Effector memory CD8-positive, alpha-beta T cell (primary cell): ENCODE data around the gene PI4K2B.
A peak's percentile ranks its signal among the peaks of the same experiment; 100 is the strongest.
"Not testable (repeated sequence)": the region's sequence is repeated elsewhere in the genome, so short reads cannot be mapped to it uniquely, and the experiment has no call there.

Experiments
- ATAC-seq: fragments of 150-1000 bp; cut with Tn5 transposase; replicated peaks from 2 replicates; pipeline ENCODE4 v1.10.0; 2021; ENCODE audit warnings: mild to moderate bottlenecking, moderate library complexity
- DNase-seq, 3 experiments: peaks; one replicate each; pipeline ENCODE4 v3.0.0; 2021
- H3K27ac Mint-ChIP-seq, 2 donors: one replicate each; pipeline ENCODE4 v1.8.0; 2022; ENCODE audit warnings: mild to moderate bottlenecking in 2 of 2, mixed read lengths in 2 of 2, moderate library complexity in 2 of 2
- H3K27me3 Mint-ChIP-seq, 2 donors: one replicate each; pipeline ENCODE4 v1.8.0; 2022; ENCODE audit warnings: mixed read lengths in 2 of 2
- H3K36me3 Mint-ChIP-seq: one replicate; pipeline ENCODE4 v1.8.0; 2022; ENCODE audit warnings: mild to moderate bottlenecking, moderate library complexity, mixed read lengths; ENCODE audit not compliant: insufficient read depth
- H3K4me1 Mint-ChIP-seq, 2 donors: one replicate each; pipeline ENCODE4 v1.8.0; 2022; ENCODE audit warnings: low read depth in 2 of 2, mixed read lengths in 2 of 2
- H3K4me3 Mint-ChIP-seq, 2 donors: one replicate each; pipeline ENCODE4 v1.8.0; 2022; ENCODE audit warnings: mild to moderate bottlenecking in 2 of 2, mixed read lengths in 2 of 2, moderate library complexity in 2 of 2
- H3K9me3 Mint-ChIP-seq, 2 donors: one replicate each; pipeline ENCODE4 v1.8.0; 2022; ENCODE audit warnings: mixed read lengths in 2 of 2

PI4K2B gene

DNA sequence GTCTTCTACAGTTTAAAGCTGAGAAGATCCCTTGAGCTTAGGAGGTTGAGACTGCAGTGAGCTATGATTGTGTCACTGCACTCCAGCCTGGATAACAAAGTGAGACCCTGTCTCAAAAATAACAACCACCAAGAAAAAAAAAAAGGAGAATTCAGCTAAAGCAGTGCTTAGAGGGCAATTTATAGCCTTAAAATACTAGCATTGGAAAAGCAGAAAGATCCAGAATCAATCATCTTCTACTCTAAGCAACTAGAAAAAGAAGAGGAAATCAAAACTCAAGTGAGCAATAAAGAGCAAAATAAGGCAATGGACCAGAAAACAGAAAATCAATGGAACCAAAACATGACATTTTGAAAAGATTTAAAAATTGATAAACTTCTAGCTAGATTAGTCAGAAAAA lies 639 bp upstream of the PI4K2B start:
- ATAC-seq (no peak), DNase-seq (no peak)
- Mint-ChIP-seq H3K4me1 (peaks cover 19 to 30% of the 10 kb centered on the region in 2 donors), H3K27ac (peak overlapping the region; percentile 90 to 96), H3K9me3 (peaks cover 0 to 1% of the 10 kb centered on the region in 2 donors), H3K36me3 (peaks cover 12% of the 10 kb centered on the region), H3K27me3 (no peaks in the 10 kb centered on the region), H3K4me3 (peak overlapping the region; percentile 86 to 93)

- peak overlapping the region; percentile 90 to 96 for H3K27ac Mint-ChIP-seq
- peak; percentile 57 for ATAC-seq
- DNase-seq: peak; percentile 26 to 44 (median 40)
- peak overlapping the region; percentile 86 to 93 for H3K4me3 Mint-ChIP-seq
- no peaks in the 10 kb centered on the region for H3K9me3 Mint-ChIP-seq
- H3K27me3 Mint-ChIP-seq: no peaks in the 10 kb centered on the region
- peaks cover 12% of the 10 kb centered on the region for H3K36me3 Mint-ChIP-seq
- H3K4me1 Mint-ChIP-seq: peaks cover 21 to 36% of the 10 kb centered on the region in 2 donors
Measured at GRCh38 chr4:25234390-25235370, 847 bp downstream of the PI4K2B start.

GRCh38 chr4:25235401-25235800 lies 1.6 kb downstream of the PI4K2B start:
- H3K4me1 Mint-ChIP-seq: peaks cover 28 to 43% of the 10 kb centered on the region in 2 donors
- peak overlapping the region; percentile 86 to 93 for H3K4me3 Mint-ChIP-seq
- DNase-seq (no peak), ATAC-seq (no peak)
- H3K9me3 Mint-ChIP-seq: no peaks in the 10 kb centered on the region
- H3K27me3 Mint-ChIP-seq: no peaks in the 10 kb centered on the region
- peak overlapping the region; percentile 90 to 96 for H3K27ac Mint-ChIP-seq
- peaks cover 12% of the 10 kb centered on the region for H3K36me3 Mint-ChIP-seq

GRCh38 chr4:25236030-25236429 lies 2.2 kb downstream of the PI4K2B start:
- not testable (repeated sequence) for H3K27me3 Mint-ChIP-seq, DNase-seq, ATAC-seq, H3K9me3 Mint-ChIP-seq
- Mint-ChIP-seq H3K4me1 (peaks cover 32 to 49% of the 10 kb centered on the region in 2 donors), H3K4me3 (peak overlapping the region; percentile 86 to 93), H3K36me3 (peaks cover 12% of the 10 kb centered on the region), H3K27ac (peak overlapping the region; percentile 90 to 96)

DNA sequence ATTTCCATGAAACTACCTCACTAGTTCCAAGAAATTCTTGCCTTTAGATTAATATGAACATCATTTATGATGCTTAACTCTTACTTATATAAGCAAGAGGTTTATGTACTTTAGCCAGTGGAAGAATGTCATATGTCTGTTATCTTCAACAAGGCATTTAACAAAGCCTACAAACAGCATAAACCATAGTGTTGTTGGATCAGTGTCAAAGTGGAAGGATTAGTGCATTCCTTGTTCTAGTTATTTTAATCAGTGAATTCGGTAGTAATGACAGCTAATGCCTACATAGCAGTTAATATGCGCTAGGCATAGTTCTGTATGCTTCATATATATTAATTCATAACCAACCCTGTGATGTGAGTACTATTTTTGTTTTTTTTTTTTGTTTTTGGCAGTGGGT lies 3.1 kb downstream of the PI4K2B start:
- ATAC-seq (no peak), DNase-seq (no peak)
- Mint-ChIP-seq H3K4me3 (peak overlapping the region; percentile 37 to 59), H3K4me1 (peaks cover 32 to 52% of the 10 kb centered on the region in 2 donors), H3K27me3 (no peaks in the 10 kb centered on the region), H3K9me3 (no peaks in the 10 kb centered on the region), H3K27ac (peak overlapping the region in 1 of 2 donors; percentile 96), H3K36me3 (peaks cover 12% of the 10 kb centered on the region)

- Mint-ChIP-seq H3K36me3 (peaks cover 8% of the 10 kb centered on the region), H3K4me1 (peaks cover 31 to 52% of the 10 kb centered on the region in 2 donors), H3K4me3 (no peak overlapping the region), H3K27ac (peak overlapping the region in 1 of 2 donors; percentile 58), H3K27me3 (no peaks in the 10 kb centered on the region), H3K9me3 (no peaks in the 10 kb centered on the region)
- DNase-seq (no peak), ATAC-seq (no peak)
Measured at GRCh38 chr4:25238052-25238451, 4.2 kb downstream of the PI4K2B start.

GRCh38 chr4:25239528-25239927 lies 5.7 kb downstream of the PI4K2B start:
- not testable (repeated sequence) for H3K27ac Mint-ChIP-seq, H3K4me3 Mint-ChIP-seq, H3K27me3 Mint-ChIP-seq, H3K36me3 Mint-ChIP-seq, ATAC-seq, DNase-seq, H3K9me3 Mint-ChIP-seq
- H3K4me1 Mint-ChIP-seq: peaks cover 27 to 57% of the 10 kb centered on the region in 2 donors

DNA sequence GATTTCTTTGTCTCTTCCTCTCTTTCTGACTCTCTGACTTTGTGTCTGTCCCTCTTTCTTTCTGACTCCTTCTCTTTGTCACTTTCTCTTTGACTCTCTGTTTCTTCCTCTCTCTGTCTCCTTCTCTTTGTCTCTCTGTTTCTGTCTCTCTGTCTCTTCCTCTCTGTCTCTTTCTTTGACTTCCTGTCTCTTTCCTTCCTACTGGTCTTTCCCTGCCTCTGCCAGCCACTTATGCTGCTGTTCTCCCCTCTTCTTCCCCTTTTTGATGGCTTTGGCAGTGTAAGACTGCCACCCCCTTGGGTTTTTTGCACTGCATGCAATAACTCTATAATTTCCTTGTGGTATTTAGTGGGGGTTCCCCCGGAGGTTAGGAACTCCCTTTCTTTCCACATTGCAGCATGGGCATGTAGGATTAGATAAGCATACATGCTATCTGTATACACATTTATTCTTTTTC lies 6.9 kb downstream of the PI4K2B start:
- H3K27me3 Mint-ChIP-seq, H3K27ac Mint-ChIP-seq, H3K36me3 Mint-ChIP-seq, H3K4me3 Mint-ChIP-seq, DNase-seq, H3K9me3 Mint-ChIP-seq, ATAC-seq: not testable (repeated sequence)
- H3K4me1 Mint-ChIP-seq: peaks cover 26 to 52% of the 10 kb centered on the region in 2 donors

- not testable (repeated sequence) for H3K36me3 Mint-ChIP-seq, H3K9me3 Mint-ChIP-seq, ATAC-seq, H3K4me3 Mint-ChIP-seq, DNase-seq, H3K27ac Mint-ChIP-seq, H3K27me3 Mint-ChIP-seq
- H3K4me1 Mint-ChIP-seq: peaks cover 26 to 51% of the 10 kb centered on the region in 2 donors
Measured at GRCh38 chr4:25242195-25242594, 8.4 kb downstream of the PI4K2B start.

DNA sequence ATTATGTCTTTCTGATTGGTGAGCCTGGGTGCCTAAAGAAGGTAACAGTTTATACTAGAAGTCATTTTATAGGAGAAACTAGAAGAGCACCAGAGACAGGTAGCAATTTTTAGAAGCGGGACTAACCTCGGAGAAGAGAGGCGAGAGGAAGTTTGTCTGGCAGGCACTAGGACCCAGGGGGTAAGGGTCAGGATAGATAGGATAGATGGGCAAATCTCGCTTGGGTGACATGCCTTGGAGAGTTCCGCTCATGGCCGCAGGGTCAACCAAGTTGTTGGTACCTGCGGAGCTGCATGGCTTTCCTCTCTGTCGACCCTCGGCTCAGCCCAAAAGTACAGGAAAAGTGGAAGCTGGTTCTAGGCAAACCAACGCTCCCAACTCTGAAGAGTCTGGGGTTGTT lies 11.3 kb downstream of the PI4K2B start:
- Mint-ChIP-seq H3K36me3 (peaks cover 2% of the 10 kb centered on the region), H3K27me3 (no peaks in the 10 kb centered on the region), H3K4me3 (no peak overlapping the region), H3K27ac (peak overlapping the region in 1 of 2 donors; percentile 12), H3K9me3 (no peaks in the 10 kb centered on the region), H3K4me1 (peaks cover 22 to 43% of the 10 kb centered on the region in 2 donors)
- ATAC-seq (no peak), DNase-seq (no peak)

DNA sequence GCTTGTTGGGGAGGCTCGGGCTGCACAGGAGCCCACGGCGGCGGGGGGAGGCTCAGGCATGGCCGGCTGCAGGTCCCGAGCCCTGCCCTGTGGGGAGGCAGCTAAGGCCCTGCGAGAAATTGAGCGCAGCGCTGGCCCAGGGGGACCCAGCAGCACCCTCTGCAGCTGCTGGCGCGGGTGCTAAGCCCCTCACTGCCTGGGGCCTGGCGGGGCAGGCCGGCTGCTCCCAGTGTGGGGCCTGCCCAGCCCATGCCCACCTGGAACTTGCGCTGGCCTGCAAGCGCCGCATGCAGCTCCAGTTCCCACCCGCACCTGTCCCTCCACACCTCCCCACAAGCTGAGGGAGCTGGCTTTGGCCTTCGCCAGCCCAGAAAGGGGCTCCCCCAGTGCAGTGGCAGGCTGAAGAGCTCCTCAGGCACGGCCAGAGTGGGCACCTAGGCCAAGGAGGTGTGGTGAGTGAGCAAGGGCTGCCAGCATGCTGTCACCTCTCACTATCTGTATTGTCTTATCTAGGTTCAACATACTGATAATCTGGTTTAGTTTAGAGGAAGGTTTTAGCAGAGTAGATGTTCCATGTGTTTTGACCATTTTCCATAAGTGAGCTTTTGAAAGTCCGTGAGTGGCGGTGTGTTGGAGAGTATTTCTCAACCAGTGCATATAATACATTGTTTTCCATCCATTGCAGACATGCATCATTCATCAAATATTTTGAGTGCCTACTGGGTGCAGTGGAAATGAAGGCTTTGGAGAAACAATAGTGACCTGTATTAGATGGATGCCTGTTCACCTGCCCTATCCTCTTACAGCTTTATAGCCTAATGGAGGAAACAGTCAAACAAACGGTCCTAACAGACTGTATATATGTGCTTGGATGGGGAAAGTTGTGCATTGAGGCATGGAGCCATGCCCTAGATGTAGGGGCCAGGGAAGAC lies 13.1 kb downstream of the PI4K2B start:
- Mint-ChIP-seq H3K4me3 (no peak overlapping the region), H3K27me3 (no peaks in the 10 kb centered on the region), H3K27ac (no peak overlapping the region), H3K36me3 (peaks cover 2% of the 10 kb centered on the region), H3K9me3 (no peaks in the 10 kb centered on the region), H3K4me1 (peaks cover 28 to 46% of the 10 kb centered on the region in 2 donors)
- no peak for ATAC-seq
- no peak for DNase-seq

- not testable (repeated sequence) for H3K9me3 Mint-ChIP-seq, H3K36me3 Mint-ChIP-seq, H3K27ac Mint-ChIP-seq, DNase-seq, H3K27me3 Mint-ChIP-seq, H3K4me3 Mint-ChIP-seq, ATAC-seq
- H3K4me1 Mint-ChIP-seq: peaks cover 28 to 43% of the 10 kb centered on the region in 2 donors
Measured at GRCh38 chr4:25248875-25249274, 15.0 kb downstream of the PI4K2B start.

DNA sequence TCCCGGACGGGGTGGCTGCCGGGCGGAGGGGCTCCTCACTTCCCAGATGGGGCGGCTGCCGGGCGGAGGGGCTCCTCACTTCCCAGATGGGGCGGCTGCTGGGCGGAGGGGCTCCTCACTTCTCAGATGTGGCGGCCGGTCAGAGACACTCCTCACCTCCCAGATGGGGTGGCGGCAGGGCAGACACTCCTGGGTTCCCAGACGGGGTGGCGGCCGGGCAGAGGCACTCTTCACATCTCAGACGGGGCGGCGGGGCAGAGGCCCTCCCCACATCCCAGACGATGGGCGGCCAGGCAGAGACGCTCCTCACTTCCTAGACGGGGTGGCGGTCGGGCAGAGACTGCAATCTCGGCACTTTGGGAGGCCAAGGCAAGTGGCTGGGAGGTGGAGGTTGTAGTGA lies 15.7 kb downstream of the PI4K2B start:
- not testable (repeated sequence) for H3K36me3 Mint-ChIP-seq, H3K9me3 Mint-ChIP-seq, DNase-seq, H3K27me3 Mint-ChIP-seq, ATAC-seq, H3K4me3 Mint-ChIP-seq
- peak overlapping the region in 1 of 2 donors; percentile 60 for H3K27ac Mint-ChIP-seq
- peaks cover 28 to 37% of the 10 kb centered on the region in 2 donors for H3K4me1 Mint-ChIP-seq
